Effector memory CD8-positive, alpha-beta T cell (primary cell): ENCODE measurements around the gene ITFG2.
"Not testable (repeated sequence)": the region's sequence is repeated elsewhere in the genome, so short reads cannot be mapped to it uniquely, and the experiment has no call there.

ENCODE experiments used
- ATAC-seq: fragments of 150-1000 bp; cut with Tn5 transposase; replicated peaks from 2 replicates; pipeline ENCODE4 v1.10.0; 2021; ENCODE audit warnings: mild to moderate bottlenecking, moderate library complexity
- DNase-seq, 3 experiments: peaks; one replicate each; pipeline ENCODE4 v3.0.0; 2021
- H3K27ac Mint-ChIP-seq, 2 donors: one replicate each; pipeline ENCODE4 v1.8.0; 2022; ENCODE audit warnings: mild to moderate bottlenecking in 2 of 2, mixed read lengths in 2 of 2, moderate library complexity in 2 of 2
- H3K27me3 Mint-ChIP-seq, 2 donors: one replicate each; pipeline ENCODE4 v1.8.0; 2022; ENCODE audit warnings: mixed read lengths in 2 of 2
- H3K36me3 Mint-ChIP-seq: one replicate; pipeline ENCODE4 v1.8.0; 2022; ENCODE audit warnings: mild to moderate bottlenecking, moderate library complexity, mixed read lengths; ENCODE audit not compliant: insufficient read depth
- H3K4me1 Mint-ChIP-seq, 2 donors: one replicate each; pipeline ENCODE4 v1.8.0; 2022; ENCODE audit warnings: low read depth in 2 of 2, mixed read lengths in 2 of 2
- H3K4me3 Mint-ChIP-seq, 2 donors: one replicate each; pipeline ENCODE4 v1.8.0; 2022; ENCODE audit warnings: mild to moderate bottlenecking in 2 of 2, mixed read lengths in 2 of 2, moderate library complexity in 2 of 2
- H3K9me3 Mint-ChIP-seq, 2 donors: one replicate each; pipeline ENCODE4 v1.8.0; 2022; ENCODE audit warnings: mixed read lengths in 2 of 2
- total RNA-seq, 9 experiments: gene quantifications; one replicate each; lab custom pipeline; 2026; lab: John Stamatoyannopoulos, UW

Gene ITFG2
- total RNA-seq = 32.2 to 97.0 (median 45.0) reads per million in 9 experiments

DNA sequence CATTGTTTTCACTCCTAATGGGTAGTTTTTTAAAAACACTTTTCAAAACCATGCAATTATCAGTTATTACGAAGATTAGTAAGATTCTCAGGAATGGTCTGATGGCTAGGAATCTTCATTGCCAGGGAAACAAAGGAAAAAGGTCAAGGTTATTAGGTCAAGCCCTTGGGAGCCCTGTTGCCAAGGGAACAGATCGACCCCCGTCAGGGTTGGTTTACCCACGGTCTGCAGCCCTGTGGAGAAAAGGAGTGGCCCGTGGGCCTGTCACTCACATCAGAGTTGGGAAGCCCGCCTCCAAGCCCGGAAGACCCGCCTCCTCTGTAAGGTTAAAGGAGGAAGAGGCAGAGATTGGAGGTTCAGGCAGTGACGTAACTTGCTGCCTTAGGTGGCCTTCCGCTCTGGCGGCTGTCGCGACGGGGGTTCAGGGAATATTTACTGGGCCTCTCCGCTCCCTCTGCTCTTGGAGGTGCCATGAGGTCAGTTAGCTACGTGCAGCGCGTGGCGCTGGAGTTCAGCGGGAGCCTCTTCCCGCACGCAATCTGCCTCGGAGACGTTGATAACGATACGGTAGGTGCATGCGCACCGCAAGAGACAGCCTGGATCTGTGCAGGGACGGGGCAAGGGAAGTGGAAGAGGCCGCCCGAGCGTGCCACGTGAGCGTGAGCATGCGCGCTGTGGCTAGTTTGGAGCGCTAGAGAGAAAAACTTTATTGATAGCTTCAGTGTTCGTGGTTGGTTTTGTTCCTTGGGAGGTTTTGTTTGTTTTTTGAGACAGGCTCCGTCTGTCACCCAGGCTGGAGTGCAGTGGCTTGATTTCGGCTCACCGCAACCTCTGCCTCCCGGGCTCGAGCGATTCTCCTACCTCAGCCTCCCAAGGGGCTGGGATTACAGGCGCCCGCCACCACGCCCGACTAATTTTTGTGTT lies at the start of gene ITFG2:
TSS of gene ITFG2 (plus strand) at position 379 of the 924 bp plus-strand sequence. CDS start at position 472, 93 bp downstream.
- ATAC-seq = peak; percentile 91
- Mint-ChIP-seq H3K27me3 (no peaks in the 10 kb centered on the region), H3K4me3 (peak within 1 kb of the TSS; percentile 91 to 94), H3K36me3 (peaks cover 36% of the 10 kb centered on the region), H3K9me3 (no peaks in the 10 kb centered on the region), H3K4me1 (peaks cover 11 to 14% of the 10 kb centered on the region in 2 donors), H3K27ac (peak within 1 kb of the TSS; percentile 93 to 97)
- peak; percentile 94 to 96 (median 94) for DNase-seq

DNA sequence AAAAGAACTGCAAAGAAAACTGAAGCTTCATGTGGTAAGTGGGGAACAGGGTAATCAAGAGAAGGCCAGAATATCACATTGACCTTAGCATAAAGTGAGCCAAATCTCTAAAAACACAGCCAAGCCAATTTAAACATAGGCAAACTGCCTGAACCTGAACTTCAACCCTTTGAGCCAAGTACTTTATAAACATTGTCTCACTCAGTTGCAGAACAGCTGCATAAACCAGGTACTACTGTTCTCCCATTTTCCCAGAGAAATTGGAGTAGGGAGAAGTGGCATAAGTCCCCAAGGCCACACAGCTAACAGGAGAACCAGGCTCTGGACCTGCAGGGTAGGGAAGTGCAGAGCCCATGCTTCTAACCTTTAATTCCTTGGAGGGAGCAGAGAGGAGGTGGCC lies 48.1 kb upstream of the ITFG2 start:
- Mint-ChIP-seq H3K36me3 (peaks cover 1% of the 10 kb centered on the region), H3K4me1 (peaks cover 0 to 3% of the 10 kb centered on the region in 2 donors), H3K27ac (no peak overlapping the region), H3K9me3 (no peaks in the 10 kb centered on the region), H3K4me3 (no peak overlapping the region), H3K27me3 (peaks cover 5 to 17% of the 10 kb centered on the region in 2 donors)
- ATAC-seq = no peak
- no peak for DNase-seq

DNA sequence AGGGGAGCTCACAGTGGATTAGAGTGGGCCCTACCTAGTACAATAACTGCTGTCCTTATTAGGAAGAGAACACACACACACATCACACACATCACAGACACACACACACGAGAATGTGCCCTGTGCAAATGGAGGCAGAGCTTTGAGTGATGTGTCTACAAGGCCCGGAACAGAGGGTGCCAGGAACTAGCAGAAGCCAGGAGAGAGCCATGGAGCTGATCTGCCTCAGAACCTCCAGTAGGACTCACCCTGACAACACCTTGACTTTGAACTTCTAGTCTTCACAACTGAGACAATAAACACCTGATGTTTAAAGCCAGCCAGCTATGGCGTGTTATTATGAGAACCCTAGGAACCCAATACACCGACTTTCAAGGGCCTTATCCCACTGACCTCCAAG lies 47.4 kb upstream of the ITFG2 start:
- no peak for ATAC-seq
- no peaks in the 10 kb centered on the region for H3K9me3 Mint-ChIP-seq
- H3K4me3 Mint-ChIP-seq = no peak overlapping the region
- no peak overlapping the region for H3K27ac Mint-ChIP-seq
- no peaks in the 10 kb centered on the region for H3K36me3 Mint-ChIP-seq
- H3K4me1 Mint-ChIP-seq = peaks cover 0 to 3% of the 10 kb centered on the region in 2 donors
- H3K27me3 Mint-ChIP-seq = peaks cover 5 to 13% of the 10 kb centered on the region in 2 donors
- no peak for DNase-seq

DNA sequence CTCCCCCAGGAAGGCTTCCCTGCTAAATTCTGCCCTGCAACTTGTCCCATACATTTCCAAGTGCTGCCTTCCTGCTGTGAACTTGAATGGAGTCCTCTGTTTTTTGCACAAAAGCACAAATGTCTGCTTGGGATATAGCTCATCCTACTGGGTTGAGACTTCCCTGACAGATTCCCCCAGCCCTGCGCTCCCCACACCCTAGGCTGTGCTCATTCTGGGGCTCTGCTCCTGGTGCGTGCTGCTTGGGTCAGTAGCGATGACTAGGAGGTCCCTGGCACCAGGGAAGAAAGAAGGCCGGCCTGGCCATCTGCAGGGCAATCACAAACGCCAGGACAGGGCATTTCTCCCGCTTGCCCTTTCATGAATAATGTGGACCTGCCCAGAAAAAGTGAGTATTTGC lies 46.9 kb upstream of the ITFG2 start:
- Mint-ChIP-seq H3K27me3 (peaks cover 5 to 7% of the 10 kb centered on the region in 2 donors), H3K9me3 (peaks cover 0 to 2% of the 10 kb centered on the region in 2 donors), H3K27ac (no peak overlapping the region), H3K4me3 (no peak overlapping the region), H3K4me1 (peaks cover 0 to 3% of the 10 kb centered on the region in 2 donors), H3K36me3 (no peaks in the 10 kb centered on the region)
- DNase-seq (no peak), ATAC-seq (no peak)

DNA sequence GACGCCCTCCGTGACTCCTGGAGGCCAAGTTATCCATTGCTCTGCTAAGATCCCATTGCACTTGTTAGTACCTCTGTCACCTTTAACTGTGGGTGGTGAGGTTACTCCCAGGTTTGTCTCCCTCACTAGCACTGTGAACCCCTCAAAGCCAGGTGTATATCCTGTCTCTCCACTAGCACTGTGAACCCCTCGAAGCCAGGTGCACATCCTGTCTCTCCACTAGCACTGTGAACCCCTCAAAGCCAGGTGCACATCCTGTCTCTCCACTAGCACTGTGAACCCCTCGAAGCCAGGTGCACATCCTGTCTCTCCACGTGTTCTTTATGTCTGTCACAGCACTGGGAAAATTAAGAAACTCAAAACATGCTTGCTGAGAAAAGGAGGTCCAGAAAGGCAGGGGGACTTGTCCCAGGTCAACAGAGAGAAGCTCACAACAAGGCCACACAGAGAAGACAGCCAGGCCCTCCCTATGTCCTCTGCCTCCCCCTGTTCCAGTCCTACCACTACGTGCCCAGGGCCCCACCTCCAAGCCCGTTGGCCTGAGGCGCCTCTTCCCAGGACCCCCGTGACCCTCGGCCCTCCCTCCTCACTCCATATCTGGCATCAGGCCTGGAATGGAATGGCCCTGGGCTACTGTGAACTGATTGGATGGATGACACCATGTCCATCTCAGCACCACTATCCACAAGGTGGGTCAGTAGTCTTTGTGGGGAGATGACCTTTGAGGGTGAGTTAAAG lies 44.1 kb upstream of the ITFG2 start:
- Mint-ChIP-seq H3K4me3 (no peak overlapping the region), H3K4me1 (peaks cover 0 to 3% of the 10 kb centered on the region in 2 donors), H3K27me3 (peaks cover 0 to 8% of the 10 kb centered on the region in 2 donors), H3K36me3 (no peaks in the 10 kb centered on the region), H3K27ac (no peak overlapping the region), H3K9me3 (peaks cover 0 to 2% of the 10 kb centered on the region in 2 donors)
- DNase-seq (no peak), ATAC-seq (no peak)

DNA sequence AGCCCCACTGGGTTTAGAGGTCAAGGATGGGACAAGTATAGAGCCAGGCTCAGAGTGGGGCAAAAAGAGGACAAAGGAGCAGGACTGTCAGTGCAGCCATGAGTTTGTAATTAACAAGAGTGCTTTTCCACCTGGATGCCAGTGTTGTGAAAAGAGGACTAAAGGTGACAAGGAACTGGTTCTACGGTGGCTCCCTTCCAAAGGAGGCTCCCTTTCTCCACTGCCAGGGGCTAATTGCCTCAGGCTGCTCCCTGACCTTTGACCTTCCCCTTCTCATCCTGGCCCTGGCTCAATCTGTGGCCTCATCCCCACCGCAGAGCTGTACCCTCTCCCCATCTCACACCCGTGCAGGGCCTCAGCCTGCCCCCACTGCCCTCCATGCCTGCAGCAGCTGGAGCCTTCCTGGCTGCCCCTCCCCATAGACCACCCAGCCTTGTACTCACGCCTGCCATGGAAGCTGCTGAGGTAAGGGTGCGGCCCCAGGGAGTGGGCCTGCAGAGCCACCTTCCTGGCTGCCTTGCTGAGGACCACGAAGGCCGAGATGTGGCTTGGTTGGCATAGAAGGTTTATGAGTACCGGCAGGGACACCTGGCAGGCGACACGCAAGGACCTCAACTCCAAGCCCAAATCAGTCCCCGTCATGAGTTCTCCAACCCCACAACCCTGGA lies 42.5 kb upstream of the ITFG2 start:
- no peak for ATAC-seq
- no peak for DNase-seq
- Mint-ChIP-seq H3K4me3 (no peak overlapping the region), H3K9me3 (peaks cover 0 to 2% of the 10 kb centered on the region in 2 donors), H3K27me3 (peaks cover 0 to 17% of the 10 kb centered on the region in 2 donors), H3K4me1 (peaks cover 0 to 3% of the 10 kb centered on the region in 2 donors), H3K27ac (no peak overlapping the region), H3K36me3 (no peaks in the 10 kb centered on the region)

DNA sequence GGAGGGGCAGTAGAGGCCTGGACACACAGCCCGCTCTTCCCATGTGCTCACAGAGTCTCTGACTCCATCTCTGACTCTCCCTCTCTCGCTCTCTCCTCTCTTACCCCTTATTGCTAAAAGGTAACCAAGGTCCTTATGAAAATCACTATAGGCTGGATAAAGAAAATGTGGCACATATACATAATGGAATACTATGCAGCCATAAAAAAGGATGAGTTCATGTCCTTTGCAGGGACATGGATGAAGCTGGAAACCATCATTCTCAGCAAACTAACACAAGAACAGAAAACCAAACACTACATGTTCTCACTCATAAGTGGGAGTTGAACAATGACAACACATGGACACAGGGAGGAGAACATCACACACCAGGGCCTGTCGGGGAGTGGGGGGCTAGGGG lies 41.9 kb upstream of the ITFG2 start:
- not testable (repeated sequence) for H3K4me1 Mint-ChIP-seq, H3K27ac Mint-ChIP-seq, ATAC-seq, H3K9me3 Mint-ChIP-seq, DNase-seq, H3K4me3 Mint-ChIP-seq, H3K36me3 Mint-ChIP-seq
- peaks cover 0 to 21% of the 10 kb centered on the region in 2 donors for H3K27me3 Mint-ChIP-seq

DNA sequence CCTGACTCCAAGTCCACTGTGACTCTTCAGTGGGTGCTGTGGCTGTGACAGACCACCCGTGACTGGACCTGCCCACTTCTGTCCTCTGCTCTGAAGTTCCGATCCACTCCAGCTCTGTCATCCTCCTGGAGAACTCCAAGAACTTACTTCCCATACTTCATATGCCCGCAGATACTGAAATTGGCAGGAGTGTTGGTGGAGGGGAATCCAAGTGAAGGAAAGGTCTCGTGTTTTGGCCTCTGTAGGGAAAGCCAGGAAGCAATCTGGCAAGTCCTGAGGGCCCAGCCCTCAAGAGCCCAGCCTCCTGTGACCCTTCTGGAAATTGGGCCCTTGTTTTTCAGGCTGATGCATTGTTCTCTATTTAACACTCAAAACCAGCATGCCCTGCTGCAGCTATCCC lies 40.1 kb upstream of the ITFG2 start:
- H3K27me3 Mint-ChIP-seq = peaks cover 0 to 26% of the 10 kb centered on the region in 2 donors
- H3K4me1 Mint-ChIP-seq = peaks cover 0 to 3% of the 10 kb centered on the region in 2 donors
- peaks cover 0 to 2% of the 10 kb centered on the region in 2 donors for H3K9me3 Mint-ChIP-seq
- no peak for DNase-seq
- no peak overlapping the region for H3K27ac Mint-ChIP-seq
- H3K4me3 Mint-ChIP-seq = no peak overlapping the region
- ATAC-seq = no peak
- no peaks in the 10 kb centered on the region for H3K36me3 Mint-ChIP-seq

DNA sequence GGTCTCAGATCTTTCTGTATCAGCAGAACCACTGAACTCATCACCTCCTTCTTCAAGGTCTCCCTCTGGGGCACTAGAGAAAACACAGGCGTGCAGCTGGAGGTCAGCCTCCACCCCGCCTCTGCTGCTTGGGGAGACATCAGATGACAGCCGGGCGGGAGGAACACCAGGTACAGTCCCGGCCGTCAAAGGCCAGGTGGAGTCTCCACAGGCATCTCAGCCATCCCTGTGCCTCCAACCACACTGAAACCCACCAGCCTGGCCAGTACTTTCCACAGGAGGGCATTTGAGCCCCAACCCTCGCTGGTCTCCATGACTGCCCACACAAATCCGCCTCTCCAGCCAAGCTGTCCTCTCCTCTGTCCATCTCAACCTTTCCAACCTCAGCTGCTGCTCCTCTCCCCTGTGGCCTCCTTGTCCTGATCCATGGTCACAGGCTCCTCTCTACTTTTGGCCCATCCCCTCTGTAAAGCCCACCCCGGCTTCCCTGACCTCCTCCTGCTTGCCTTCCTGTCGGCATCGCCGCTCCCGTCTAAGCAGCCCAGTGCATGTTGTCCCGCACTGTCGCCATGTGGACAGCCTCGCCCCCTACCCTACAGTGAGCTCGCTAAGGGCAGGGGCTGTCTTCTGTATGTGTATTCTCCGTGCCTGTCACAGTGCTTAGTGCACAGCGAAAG lies 39.1 kb upstream of the ITFG2 start:
- Mint-ChIP-seq H3K27me3 (peaks cover 0 to 28% of the 10 kb centered on the region in 2 donors), H3K4me1 (peaks cover 0 to under 1% of the 10 kb centered on the region in 2 donors), H3K4me3 (no peak overlapping the region), H3K36me3 (no peaks in the 10 kb centered on the region), H3K9me3 (peaks cover 0 to 2% of the 10 kb centered on the region in 2 donors), H3K27ac (no peak overlapping the region)
- ATAC-seq (no peak), DNase-seq (no peak)

DNA sequence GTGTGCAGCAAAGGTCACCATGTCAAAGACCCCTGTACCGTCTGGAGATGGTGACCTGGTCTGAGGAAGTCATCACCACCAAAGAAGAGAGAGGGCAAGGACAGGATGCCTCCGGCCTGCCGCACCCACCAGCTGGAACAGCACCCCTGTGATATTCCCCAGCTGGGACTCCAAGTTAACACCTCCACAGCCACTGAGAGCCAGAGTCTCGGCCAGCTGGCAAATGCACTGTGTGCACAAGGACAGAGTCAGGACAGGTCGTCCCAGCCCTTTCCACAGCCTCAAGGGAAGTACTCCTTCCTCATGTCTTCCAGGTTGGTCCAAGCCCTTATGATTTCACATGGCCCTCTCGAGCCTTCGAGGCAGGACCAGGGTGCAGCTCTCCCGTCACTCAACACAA lies 37.0 kb upstream of the ITFG2 start:
- no peak for ATAC-seq
- no peaks in the 10 kb centered on the region for H3K4me1 Mint-ChIP-seq
- peaks cover 0 to 2% of the 10 kb centered on the region in 2 donors for H3K9me3 Mint-ChIP-seq
- H3K27me3 Mint-ChIP-seq = peaks cover 0 to 38% of the 10 kb centered on the region in 2 donors
- peaks cover 4% of the 10 kb centered on the region for H3K36me3 Mint-ChIP-seq
- no peak for DNase-seq
- no peak overlapping the region for H3K27ac Mint-ChIP-seq
- no peak overlapping the region for H3K4me3 Mint-ChIP-seq

DNA sequence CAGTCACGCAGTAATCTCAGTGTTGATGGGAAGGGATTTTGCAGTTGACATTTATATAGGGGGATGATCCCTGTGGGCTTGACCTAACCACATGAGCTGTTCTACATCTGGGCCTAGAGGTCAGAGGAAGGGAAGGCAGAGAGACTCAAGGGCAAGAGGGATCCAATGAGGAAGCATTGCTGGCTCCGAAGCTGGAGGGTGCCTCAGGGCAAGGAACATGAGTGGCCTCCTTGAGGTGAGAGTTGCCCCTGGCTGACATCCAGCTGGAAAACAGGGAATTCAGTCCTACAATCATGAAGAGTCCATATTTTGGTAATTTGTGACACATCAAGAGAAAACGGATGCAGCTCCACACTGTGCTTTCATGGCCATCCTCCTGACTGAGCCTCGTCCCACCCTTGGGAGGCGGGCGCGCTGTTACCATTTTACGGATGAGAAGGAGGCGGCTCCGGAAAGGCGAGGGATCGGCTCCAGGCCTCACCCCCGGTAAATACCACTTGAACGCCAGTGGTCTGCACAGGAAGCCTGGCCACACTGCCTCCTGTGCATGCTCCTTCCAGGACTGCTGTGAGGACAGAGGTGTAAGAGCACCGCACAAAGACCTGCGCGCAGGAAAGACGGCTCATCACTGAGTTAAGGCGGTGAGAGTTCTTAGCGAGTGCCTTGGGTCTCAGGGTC lies 36.2 kb upstream of the ITFG2 start:
- ATAC-seq (no peak), DNase-seq (no peak)
- H3K4me1 Mint-ChIP-seq = no peaks in the 10 kb centered on the region
- H3K9me3 Mint-ChIP-seq = no peaks in the 10 kb centered on the region
- peaks cover 0 to 38% of the 10 kb centered on the region in 2 donors for H3K27me3 Mint-ChIP-seq
- peaks cover 4% of the 10 kb centered on the region for H3K36me3 Mint-ChIP-seq
- no peak overlapping the region for H3K4me3 Mint-ChIP-seq
- H3K27ac Mint-ChIP-seq = no peak overlapping the region

DNA sequence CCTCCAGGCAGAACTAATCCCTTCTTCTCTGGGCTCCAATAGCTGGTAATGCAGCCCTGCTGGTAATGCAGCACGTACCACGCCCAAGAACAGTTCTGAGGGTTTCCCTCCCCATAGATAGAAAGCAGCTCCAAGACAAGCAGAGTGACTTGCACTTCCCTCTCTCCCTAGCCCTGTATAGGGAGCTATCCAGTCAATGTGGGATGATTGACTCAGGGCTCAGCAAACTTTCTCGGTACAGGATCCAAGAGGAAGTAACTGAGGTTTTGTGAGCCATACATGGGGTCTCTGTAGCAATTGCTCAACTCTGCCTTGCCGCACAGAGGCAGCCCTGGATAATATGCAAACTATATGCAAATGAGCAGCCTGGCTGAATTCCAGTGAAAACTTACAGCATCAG lies 33.2 kb upstream of the ITFG2 start:
- Mint-ChIP-seq H3K4me3 (no peak overlapping the region), H3K9me3 (no peaks in the 10 kb centered on the region), H3K36me3 (peaks cover 4% of the 10 kb centered on the region), H3K27me3 (peaks cover 11 to 55% of the 10 kb centered on the region in 2 donors), H3K4me1 (peaks cover 10% of the 10 kb centered on the region in 2 donors), H3K27ac (no peak overlapping the region)
- ATAC-seq (no peak), DNase-seq (no peak)
